Measurements from ENCODE around the gene FBXO28.

The FBXO28 gene

DNA sequence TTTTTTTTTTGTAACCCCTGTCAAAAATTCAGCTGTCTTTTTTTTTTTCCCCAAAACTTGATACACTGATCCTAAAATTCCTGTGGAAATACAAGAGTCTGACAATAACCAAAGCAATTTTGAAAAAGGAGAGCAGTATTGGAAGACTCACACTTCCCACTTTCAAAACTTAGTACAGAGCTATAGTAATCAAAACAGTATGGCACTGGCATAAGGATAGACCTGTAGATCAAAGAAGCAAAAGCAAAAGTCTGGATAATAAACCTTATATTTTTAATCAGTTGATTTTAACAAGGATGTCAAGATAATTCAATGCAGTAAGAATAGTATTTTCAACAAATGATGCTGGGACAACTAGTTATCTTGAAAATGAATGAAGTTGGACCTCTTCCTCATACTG, 17.3 kb downstream of the FBXO28 start:
- Histone ChIP-seq H3K23ac (ENCODE audit: low read length in 2 of 2) (no peak overlapping the region), H3K9ac (ENCODE audit: low read length) (no peak overlapping the region), H3K4me1 (ENCODE audit: control insufficient read depth, insufficient read depth, low read depth, low read length) (peaks cover 3% of the 10 kb centered on the region), H3K36me3 (ENCODE audit: control insufficient read depth in 1 of 2, insufficient read depth in 2 of 2, low read depth in 1 of 2, low read length in 2 of 2) (peaks cover 21 to 53% of the 10 kb centered on the region in 2 experiments), H3K9me3 (ENCODE audit: control insufficient read depth, low read length) (peaks cover 14% of the 10 kb centered on the region), H2AK5ac (ENCODE audit: low read length, severe bottlenecking) (no peak overlapping the region), H4K91ac (ENCODE audit: low read length) (no peak overlapping the region), H2AFZ (ENCODE audit: low read depth, low read length) (no peak overlapping the region), H3K4me3 (ENCODE audit: insufficient read depth in 1 of 2, low read depth in 1 of 2, low read length in 2 of 2) (no peak overlapping the region), H2BK15ac (ENCODE audit: low read depth, poor library complexity, severe bottlenecking) (no peak overlapping the region), H3K4ac (ENCODE audit: low read depth in 1 of 2, low read length in 2 of 2) (no peak overlapping the region), H2BK5ac (ENCODE audit: low read depth, low read length, poor library complexity, severe bottlenecking) (no peak overlapping the region), H3K4me2 (ENCODE audit: low read length, poor library complexity, severe bottlenecking) (no peak overlapping the region), H3K79me1 (replicated peaks; ENCODE audit: low read length, poor library complexity, severe bottlenecking) (peaks cover 12% of the 10 kb centered on the region), H3K14ac (ENCODE audit: low read length in 2 of 2) (no peak overlapping the region), H3K18ac (ENCODE audit: low read depth in 1 of 2, low read length in 2 of 2) (no peak overlapping the region), H2BK120ac (ENCODE audit: low read depth, low read length) (no peak overlapping the region), H3K27me3 (ENCODE audit: control insufficient read depth in 1 of 2, insufficient read depth in 1 of 2, low read length in 2 of 2) (no peaks in the 10 kb centered on the region), H2BK12ac (ENCODE audit: low read length in 2 of 2) (no peak overlapping the region), H3K27ac (ENCODE audit: low read length, poor library complexity, severe bottlenecking) (no peak overlapping the region), H4K8ac (ENCODE audit: low read length) (no peak overlapping the region)
- no peak for DNase-seq

DNA sequence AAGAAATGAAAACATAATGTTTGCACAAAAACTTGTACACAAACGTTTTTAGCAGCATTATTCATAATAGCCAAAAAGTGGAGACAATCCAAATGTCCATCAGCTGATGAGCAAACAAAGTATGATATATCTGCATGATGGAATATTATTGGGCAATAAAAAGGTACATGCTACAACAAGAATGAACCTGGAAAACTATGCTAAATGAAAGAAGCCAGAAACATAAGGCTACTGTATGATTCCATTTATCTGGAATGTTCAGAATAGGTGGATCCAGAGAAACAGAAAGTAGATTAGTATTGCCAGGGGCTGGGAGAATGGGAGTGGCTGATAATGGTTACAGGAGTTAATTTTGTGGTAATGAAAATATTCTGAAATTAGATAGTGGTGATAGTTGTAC, 19.0 kb downstream of the FBXO28 start:
- H2BK120ac ChIP-seq (ENCODE audit: low read depth, low read length) = no peak overlapping the region
- no peak overlapping the region for H3K27ac ChIP-seq (ENCODE audit: low read length, poor library complexity, severe bottlenecking)
- no peak overlapping the region for H3K4me2 ChIP-seq (ENCODE audit: low read length, poor library complexity, severe bottlenecking)
- H3K14ac ChIP-seq (ENCODE audit: low read length in 2 of 2) = no peak overlapping the region
- no peaks in the 10 kb centered on the region for H3K27me3 ChIP-seq (ENCODE audit: control insufficient read depth in 1 of 2, insufficient read depth in 1 of 2, low read length in 2 of 2)
- no peak overlapping the region for H2AK5ac ChIP-seq (ENCODE audit: low read length, severe bottlenecking)
- H3K23ac ChIP-seq (ENCODE audit: low read length in 2 of 2) = no peak overlapping the region
- H3K9me3 ChIP-seq (ENCODE audit: control insufficient read depth, low read length) = peaks cover 14% of the 10 kb centered on the region
- H2BK12ac ChIP-seq (ENCODE audit: low read length in 2 of 2) = no peak overlapping the region
- H3K36me3 ChIP-seq (ENCODE audit: control insufficient read depth in 1 of 2, insufficient read depth in 2 of 2, low read depth in 1 of 2, low read length in 2 of 2) = peaks cover 25 to 59% of the 10 kb centered on the region in 2 experiments
- no peaks in the 10 kb centered on the region for H3K4me1 ChIP-seq (ENCODE audit: control insufficient read depth, insufficient read depth, low read depth, low read length)
- no peak for DNase-seq
- H2BK5ac ChIP-seq (ENCODE audit: low read depth, low read length, poor library complexity, severe bottlenecking) = no peak overlapping the region
- H2BK15ac ChIP-seq (ENCODE audit: low read depth, poor library complexity, severe bottlenecking) = no peak overlapping the region
- H3K4me3 ChIP-seq (ENCODE audit: insufficient read depth in 1 of 2, low read depth in 1 of 2, low read length in 2 of 2) = no peak overlapping the region
- H3K18ac ChIP-seq (ENCODE audit: low read depth in 1 of 2, low read length in 2 of 2) = no peak overlapping the region
- 100% methylated on average over 1 of the region's 1 CpG for WGBS
- no peak overlapping the region for H2AFZ ChIP-seq (ENCODE audit: low read depth, low read length)
- H3K9ac ChIP-seq (ENCODE audit: low read length) = no peak overlapping the region
- peaks cover 15% of the 10 kb centered on the region for H3K79me1 ChIP-seq (replicated peaks; ENCODE audit: low read length, poor library complexity, severe bottlenecking)
- H4K8ac ChIP-seq (ENCODE audit: low read length) = no peak overlapping the region
- no peak overlapping the region for H3K4ac ChIP-seq (ENCODE audit: low read depth in 1 of 2, low read length in 2 of 2)
- H4K91ac ChIP-seq (ENCODE audit: low read length) = no peak overlapping the region

DNA sequence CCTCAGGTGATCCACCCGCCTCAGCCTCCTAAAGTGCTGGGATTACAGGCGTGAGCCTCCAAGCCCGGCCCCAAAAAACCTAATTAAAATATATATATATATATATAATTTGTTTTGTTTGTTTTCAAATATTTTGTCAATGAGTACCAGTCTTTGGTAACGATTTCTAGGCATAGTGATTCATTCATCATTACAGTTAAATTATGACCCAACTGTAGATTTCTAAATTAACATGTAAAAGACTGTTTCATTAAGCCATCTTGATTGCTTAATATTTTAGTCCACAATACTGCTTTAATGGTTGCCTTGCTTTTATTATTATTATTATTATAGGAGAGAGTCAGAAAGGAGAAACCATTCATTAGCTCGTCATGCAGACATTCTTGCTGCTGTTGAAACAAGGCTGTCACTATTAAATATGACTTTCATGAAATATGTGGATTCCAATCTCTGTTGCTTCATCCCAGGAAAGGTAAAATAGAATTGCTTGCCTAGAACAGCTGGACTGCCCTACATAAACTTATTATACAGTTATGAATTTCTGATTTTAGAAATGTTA, 19.9 kb downstream of the FBXO28 start:
- Histone ChIP-seq H2BK5ac (ENCODE audit: low read depth, low read length, poor library complexity, severe bottlenecking) (no peak overlapping the region), H3K23ac (ENCODE audit: low read length in 2 of 2) (no peak overlapping the region), H3K4me3 (ENCODE audit: insufficient read depth in 1 of 2, low read depth in 1 of 2, low read length in 2 of 2) (no peak overlapping the region), H3K36me3 (ENCODE audit: control insufficient read depth in 1 of 2, insufficient read depth in 2 of 2, low read depth in 1 of 2, low read length in 2 of 2) (peaks cover 27 to 67% of the 10 kb centered on the region in 2 experiments), H3K27me3 (ENCODE audit: control insufficient read depth in 1 of 2, insufficient read depth in 1 of 2, low read length in 2 of 2) (no peaks in the 10 kb centered on the region), H3K14ac (ENCODE audit: low read length in 2 of 2) (no peak overlapping the region), H2BK15ac (ENCODE audit: low read depth, poor library complexity, severe bottlenecking) (no peak overlapping the region), H3K4me2 (ENCODE audit: low read length, poor library complexity, severe bottlenecking) (no peak overlapping the region), H3K9me3 (ENCODE audit: control insufficient read depth, low read length) (peaks cover 14% of the 10 kb centered on the region), H3K9ac (ENCODE audit: low read length) (no peak overlapping the region), H4K91ac (ENCODE audit: low read length) (no peak overlapping the region), H3K4me1 (ENCODE audit: control insufficient read depth, insufficient read depth, low read depth, low read length) (no peaks in the 10 kb centered on the region), H3K79me1 (replicated peaks; ENCODE audit: low read length, poor library complexity, severe bottlenecking) (peaks cover 15% of the 10 kb centered on the region), H2BK120ac (ENCODE audit: low read depth, low read length) (no peak overlapping the region), H2AK5ac (ENCODE audit: low read length, severe bottlenecking) (no peak overlapping the region), H2BK12ac (ENCODE audit: low read length in 2 of 2) (no peak overlapping the region), H2AFZ (ENCODE audit: low read depth, low read length) (no peak overlapping the region), H3K27ac (ENCODE audit: low read length, poor library complexity, severe bottlenecking) (no peak overlapping the region), H3K18ac (ENCODE audit: low read depth in 1 of 2, low read length in 2 of 2) (no peak overlapping the region), H4K8ac (ENCODE audit: low read length) (no peak overlapping the region), H3K4ac (ENCODE audit: low read depth in 1 of 2, low read length in 2 of 2) (no peak overlapping the region)
- no peak for DNase-seq
- WGBS = 100% methylated on average over 1 of the region's 5 CpGs

DNA sequence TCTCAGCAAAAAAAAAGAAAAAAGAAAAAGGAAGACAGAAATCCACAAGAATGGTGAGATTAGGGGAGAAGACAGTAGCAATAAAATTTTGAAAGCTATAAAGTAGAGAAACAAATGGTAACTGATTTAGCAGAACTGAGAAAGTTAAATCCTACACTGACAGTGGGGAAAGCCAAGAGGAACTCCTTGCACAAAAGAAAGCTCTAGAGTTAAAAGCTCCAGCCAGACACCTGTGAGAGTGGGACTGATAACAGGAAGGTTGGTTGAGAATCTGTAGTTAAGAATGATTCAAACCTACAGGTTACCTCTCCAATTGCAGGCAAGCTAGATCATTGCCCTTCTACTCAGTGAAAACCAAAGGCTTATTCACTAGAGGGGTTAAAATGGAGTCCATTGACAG, 23.6 kb downstream of the FBXO28 start:
- Histone ChIP-seq H3K4ac (ENCODE audit: low read depth in 1 of 2, low read length in 2 of 2) (no peak overlapping the region), H3K27me3 (ENCODE audit: control insufficient read depth in 1 of 2, insufficient read depth in 1 of 2, low read length in 2 of 2) (no peaks in the 10 kb centered on the region), H3K14ac (ENCODE audit: low read length in 2 of 2) (no peak overlapping the region), H2AFZ (ENCODE audit: low read depth, low read length) (no peak overlapping the region), H2BK12ac (ENCODE audit: low read length in 2 of 2) (no peak overlapping the region), H3K9ac (ENCODE audit: low read length) (no peak overlapping the region), H3K4me1 (ENCODE audit: control insufficient read depth, insufficient read depth, low read depth, low read length) (no peaks in the 10 kb centered on the region), H4K91ac (ENCODE audit: low read length) (no peak overlapping the region), H3K23ac (ENCODE audit: low read length in 2 of 2) (no peak overlapping the region), H3K36me3 (ENCODE audit: control insufficient read depth in 1 of 2, insufficient read depth in 2 of 2, low read depth in 1 of 2, low read length in 2 of 2) (peaks cover 31 to 66% of the 10 kb centered on the region in 2 experiments), H3K9me3 (ENCODE audit: control insufficient read depth, low read length) (no peaks in the 10 kb centered on the region), H2BK5ac (ENCODE audit: low read depth, low read length, poor library complexity, severe bottlenecking) (no peak overlapping the region), H2BK120ac (ENCODE audit: low read depth, low read length) (no peak overlapping the region), H3K79me1 (replicated peaks; ENCODE audit: low read length, poor library complexity, severe bottlenecking) (peaks cover 15% of the 10 kb centered on the region), H2AK5ac (ENCODE audit: low read length, severe bottlenecking) (no peak overlapping the region), H2BK15ac (ENCODE audit: low read depth, poor library complexity, severe bottlenecking) (no peak overlapping the region), H3K27ac (ENCODE audit: low read length, poor library complexity, severe bottlenecking) (no peak overlapping the region), H4K8ac (ENCODE audit: low read length) (no peak overlapping the region), H3K4me2 (ENCODE audit: low read length, poor library complexity, severe bottlenecking) (no peak overlapping the region), H3K4me3 (ENCODE audit: insufficient read depth in 1 of 2, low read depth in 1 of 2, low read length in 2 of 2) (no peak overlapping the region), H3K18ac (ENCODE audit: low read depth in 1 of 2, low read length in 2 of 2) (no peak overlapping the region)
- DNase-seq = no peak
